Neural cell (in vitro differentiated cells): ENCODE results near the gene SOAT1. TPM values are rescaled to one million over a fixed set of nuclear protein-coding genes. Genes with fewer than 3 reads are reported as not detected.

Source experiments
- H2AFZ ChIP-seq: fragments of 200-600, 300-800 bp; sonication (generic), shearing (Covaris generic); 2 replicates; pipeline ENCODE4 v1.6.0; 2014; ENCODE audit warnings: low read depth, mild to moderate bottlenecking, antibody characterized with exemption, low read length, moderate library complexity
- H3F3A ChIP-seq: fragments of 200-600 bp; shearing (Covaris generic); 2 replicates; pipeline ENCODE4 v1.6.1; 2016; ENCODE audit warnings: mild to moderate bottlenecking, moderate library complexity, mixed read lengths, antibody characterized with exemption, low read length; ENCODE audit not compliant: insufficient read depth, poor library complexity, severe bottlenecking
- H3K27ac ChIP-seq: fragments of 200-600, 300-800 bp; sonication (generic), shearing (Covaris generic); 2 replicates; pipeline ENCODE4 v1.5.1; 2014; ENCODE audit warnings: mild to moderate bottlenecking, low read length, moderate library complexity
- H3K27me3 ChIP-seq: fragments of 300-800, 200-600 bp; sonication (generic), shearing (Covaris generic); 2 replicates; pipeline ENCODE4 v1.6.0; 2014; ENCODE audit warnings: mild to moderate bottlenecking, low read depth, low read length, moderate library complexity; ENCODE audit not compliant: insufficient read depth
- H3K36me3 ChIP-seq: fragments of 300-800, 200-600 bp; sonication (generic), shearing (Covaris generic); 2 replicates; pipeline ENCODE4 v1.5.1; 2014; ENCODE audit warnings: mild to moderate bottlenecking, antibody characterized with exemption, low read length, moderate library complexity; ENCODE audit not compliant: insufficient read depth
- H3K4me2 ChIP-seq: fragments of 300-800, 200-600 bp; sonication (generic), shearing (Covaris generic); 2 replicates; pipeline ENCODE4 v1.6.0; 2014; ENCODE audit warnings: mild to moderate bottlenecking, low read length
- H3K4me3 ChIP-seq: fragments of 300-800, 200-600 bp; sonication (generic), shearing (Covaris generic); 2 replicates; pipeline ENCODE4 v1.5.1; 2014; ENCODE audit warnings: mild to moderate bottlenecking, low read length, moderate library complexity
- H3K79me2 ChIP-seq: fragments of 200-600 bp; shearing (Covaris generic); replicated peaks from 2 replicates; pipeline ENCODE4 v1.6.0; 2014; ENCODE audit warnings: mild to moderate bottlenecking, low read length, moderate library complexity; ENCODE audit not compliant: insufficient read depth
- H3K9ac ChIP-seq: fragments of 300-800, 200-600 bp; sonication (generic), shearing (Covaris generic); 2 replicates; pipeline ENCODE4 v1.6.1; 2016; ENCODE audit warnings: mild to moderate bottlenecking, low read length, mixed read lengths
- H3K9me2 ChIP-seq: fragments of 200-600 bp; shearing (Covaris generic); 2 replicates; pipeline ENCODE4 v1.6.1; 2016; ENCODE audit warnings: mild to moderate bottlenecking, low read length, mixed read lengths; ENCODE audit not compliant: insufficient read depth
- H3K9me3 ChIP-seq: fragments of 200-600, 300-800 bp; sonication (generic), shearing (Covaris generic); 2 replicates; pipeline ENCODE4 v1.6.1; 2016; ENCODE audit warnings: mild to moderate bottlenecking, mixed run types, low read length, moderate library complexity, mixed read lengths
- H4K20me1 ChIP-seq: fragments of 200-600 bp; shearing (Covaris generic); 2 replicates; pipeline ENCODE4 v1.6.1; 2016; ENCODE audit warnings: mild to moderate bottlenecking, mixed run types; ENCODE audit not compliant: insufficient read depth
- CTCF ChIP-seq: fragments of 450-650 bp; IDR thresholded peaks from 2 replicates; pipeline ENCODE4 v1.5.1; 2014; ENCODE audit warnings: antibody characterized with exemption, mild to moderate bottlenecking, moderate library complexity; ENCODE audit not compliant: poor library complexity, severe bottlenecking
- EP300 ChIP-seq: fragments of 450-650 bp; conservative IDR thresholded peaks from 2 replicates; pipeline ENCODE4 v1.6.1; 2014; ENCODE audit warnings: antibody characterized with exemption, mild to moderate bottlenecking, moderate library complexity; ENCODE audit not compliant: poor library complexity, severe bottlenecking
- EZH2 ChIP-seq: fragments of 200-600, 300-800 bp; shearing (Covaris generic), sonication (generic); IDR thresholded peaks from 2 replicates; pipeline ENCODE4 v1.6.1; 2014; ENCODE audit warnings: antibody characterized with exemption, low read length, borderline replicate concordance, mild to moderate bottlenecking; ENCODE audit not compliant: insufficient read depth, poor library complexity, severe bottlenecking
- MXI1 ChIP-seq: fragments of 450-650 bp; conservative IDR thresholded peaks from 2 replicates; pipeline ENCODE4 v1.6.1; 2014; ENCODE audit warnings: antibody characterized with exemption, mild to moderate bottlenecking; ENCODE audit not compliant: poor library complexity, severe bottlenecking
- POLR2AphosphoS5 ChIP-seq: IDR thresholded peaks from 2 replicates; pipeline ENCODE4 v1.6.1; 2012
- RAD21 ChIP-seq: fragments of 450-650 bp; conservative IDR thresholded peaks from 2 replicates; pipeline ENCODE4 v1.6.1; 2014; ENCODE audit warnings: antibody characterized with exemption, mild to moderate bottlenecking, moderate library complexity
- REST ChIP-seq: IDR thresholded peaks from 2 replicates; pipeline ENCODE4 v1.6.1; 2012; ENCODE audit warnings: borderline replicate concordance
- SMC3 ChIP-seq: fragments of 450-650 bp; conservative IDR thresholded peaks from 2 replicates; pipeline ENCODE4 v1.6.1; 2014; ENCODE audit warnings: antibody characterized with exemption, mild to moderate bottlenecking, moderate library complexity; ENCODE audit not compliant: poor library complexity
- TAF1 ChIP-seq: IDR thresholded peaks from 2 replicates; pipeline ENCODE4 v1.6.1; 2012; ENCODE audit warnings: low read depth
- polyA plus RNA-seq: library from polyadenylated mRNA; depleted of rRNA; stranded (reverse); fragments of >200 nt; gene quantifications from 2 replicates; pipeline ENCODE4 v1.2.3, GENCODE V29; 2014

SOAT1 gene
- polyA plus RNA-seq, 1 donor from 2014 or later, result 5.7 TPM

GRCh38 chr1:179372160-179372559, 78.6 kb downstream of the SOAT1 start:
- no peaks in the 10 kb centered on the region for H3K79me2 ChIP-seq
- no peaks in the 10 kb centered on the region for H3K9me3 ChIP-seq

GRCh38 chr1:179376223-179376622, 82.6 kb downstream of the SOAT1 start:
- Histone ChIP-seq H3F3A (no peaks in the 10 kb centered on the region), H3K79me2 (no peaks in the 10 kb centered on the region), H3K9ac (no peak overlapping the region), H3K4me3 (no peak overlapping the region), H3K9me2 (no peaks in the 10 kb centered on the region), H3K4me2 (no peak overlapping the region), H3K9me3 (no peaks in the 10 kb centered on the region), H3K36me3 (no peaks in the 10 kb centered on the region), H3K27me3 (no peaks in the 10 kb centered on the region), H4K20me1 (no peaks in the 10 kb centered on the region), H2AFZ (no peak overlapping the region), H3K27ac (no peak overlapping the region)
- no peak for TF ChIP-seq POLR2AphosphoS5

More at GRCh38 chr1:179372160-179372559, 78.6 kb downstream of the SOAT1 start:
- H4K20me1 ChIP-seq, result no peaks in the 10 kb centered on the region
- H3K4me2 ChIP-seq, result no peak overlapping the region
- H3K9me2 ChIP-seq, result no peaks in the 10 kb centered on the region
- H3F3A ChIP-seq, result no peaks in the 10 kb centered on the region
- no peaks in the 10 kb centered on the region for H3K36me3 ChIP-seq
- no peak overlapping the region for H3K27ac ChIP-seq
- no peak for TF ChIP-seq EP300
- TF ChIP-seq RAD21, result no peak
- no peak for TF ChIP-seq MXI1
- TF ChIP-seq EZH2, result no peak
- no peak for TF ChIP-seq SMC3
- no peak for TF ChIP-seq CTCF
- no peak for TF ChIP-seq POLR2AphosphoS5
- no peak for TF ChIP-seq TAF1
- TF ChIP-seq REST, result no peak
- H3K27me3 ChIP-seq, result no peaks in the 10 kb centered on the region
- no peak overlapping the region for H3K9ac ChIP-seq
- no peak overlapping the region for H3K4me3 ChIP-seq
- no peak overlapping the region for H2AFZ ChIP-seq

- Histone ChIP-seq H2AFZ (no peak overlapping the region), H3K79me2 (no peaks in the 10 kb centered on the region), H3F3A (no peaks in the 10 kb centered on the region), H4K20me1 (no peaks in the 10 kb centered on the region), H3K9ac (no peak overlapping the region), H3K9me3 (no peaks in the 10 kb centered on the region), H3K4me2 (no peak overlapping the region), H3K36me3 (no peaks in the 10 kb centered on the region), H3K27ac (no peak overlapping the region), H3K9me2 (no peaks in the 10 kb centered on the region), H3K4me3 (no peak overlapping the region), H3K27me3 (no peaks in the 10 kb centered on the region)
- TF ChIP-seq SMC3 (no peak), POLR2AphosphoS5 (no peak), MXI1 (no peak), EZH2 (no peak), CTCF (no peak), RAD21 (no peak), EP300 (no peak), TAF1 (no peak), REST (no peak)
These were observed 86.7 kb downstream of the SOAT1 start for GRCh38 chr1:179380299-179380698.
